GM12878 (cell line): ENCODE results near the gene DHRS9.

ENCODE experiments used
- E2F4 ChIP-seq: IDR thresholded peaks from 2 replicates; pipeline ENCODE4 v1.6.1; 2012; ENCODE audit warnings: low read depth, low read length, improper control_type of control experiment
- KDM1A ChIP-seq: fragments of 200-600 bp; sonication (generic); IDR thresholded peaks from 2 replicates; pipeline ENCODE4 v1.6.1; 2016; ENCODE audit warnings: borderline replicate concordance
- RBBP5 ChIP-seq: fragments of 200-600 bp; sonication (generic); conservative IDR thresholded peaks from 2 replicates; pipeline ENCODE4 v1.6.1; 2016
- SIX5 ChIP-seq: IDR thresholded peaks from 2 replicates; pipeline ENCODE4 v1.6.1; 2011; ENCODE audit warnings: mild to moderate bottlenecking, low read depth, low read length, moderate library complexity; ENCODE audit not compliant: severe bottlenecking

- TF ChIP-seq SIX5 (no peak), E2F4 (no peak), KDM1A (no peak), RBBP5 (no peak)
These were observed 4.8 kb downstream of the DHRS9 start for GRCh38 chr2:169073963-169074751.
